Activated CD8-positive, alpha-beta T cell treated with anti-CD3 and anti-CD28 coated beads for 36 hours (primary cell): ENCODE results near the gene KLHL33. TPM values are rescaled to one million over a fixed set of nuclear protein-coding genes. Genes with fewer than 3 reads are reported as not detected.
"Not testable (repeated sequence)": the region's sequence is repeated elsewhere in the genome, so short reads cannot be mapped to it uniquely, and the experiment has no call there.

Experiments used
- ATAC-seq: fragments of 200-7000 bp; cut with Tn5 transposase; one replicate; pipeline ENCODE4 v1.10.0; 2021; ENCODE audit warnings: mild to moderate bottlenecking, moderate library complexity
- CTCF ChIA-PET: fragments of 350-600 bp; sonication (Branson Sonifier 250); formaldehyde crosslinking; loops from one replicate; lab custom pipeline; 2021; ENCODE audit warnings: antibody characterized with exemption; lab: Charles Lee
- POLR2A ChIA-PET: fragments of 350-600 bp; sonication (Branson Sonifier 250); formaldehyde crosslinking; loops from one replicate; lab custom pipeline; 2021; ENCODE audit warnings: antibody characterized with exemption; lab: Charles Lee
- DNase-seq: peaks from one replicate; pipeline ENCODE4 v3.0.0-alpha.2; 2020
- H3K27ac Mint-ChIP-seq: one replicate; pipeline ENCODE4 v1.8.0; 2021; ENCODE audit warnings: mild to moderate bottlenecking, mixed read lengths
- H3K27me3 Mint-ChIP-seq: one replicate; pipeline ENCODE4 v1.8.0; 2021; ENCODE audit warnings: mixed read lengths
- H3K36me3 Mint-ChIP-seq: one replicate; pipeline ENCODE4 v1.8.0; 2021; ENCODE audit warnings: low read depth, mixed read lengths
- H3K4me1 Mint-ChIP-seq: one replicate; pipeline ENCODE4 v1.8.0; 2021; ENCODE audit warnings: low read depth, mixed read lengths
- H3K4me3 Mint-ChIP-seq: one replicate; pipeline ENCODE4 v1.8.0; 2021; ENCODE audit warnings: mild to moderate bottlenecking, moderate library complexity, mixed read lengths
- H3K9me3 Mint-ChIP-seq: one replicate; pipeline ENCODE4 v1.8.0; 2021; ENCODE audit warnings: mixed read lengths
- CTCF ChIP-seq: fragments of 200-600 bp; IDR thresholded peaks from one replicate; pipeline ENCODE4 v1.8.0; 2022; ENCODE audit warnings: antibody characterized with exemption, mild to moderate bottlenecking
- intact Hi-C: fragments of 100-400 bp; cut with micrococcal nuclease; formaldehyde crosslinking; loops from one replicate; pipeline ENCODE4 v1.10.0; 2022
- total RNA-seq, 2 experiments: library from RNA; stranded (reverse); gene quantifications; one replicate each; pipeline ENCODE4 v1.2.3, GENCODE V29; 2021

Gene KLHL33
- total RNA-seq, 2 experiments from 2014 or later, result 0.54 to 0.59 TPM

DNA sequence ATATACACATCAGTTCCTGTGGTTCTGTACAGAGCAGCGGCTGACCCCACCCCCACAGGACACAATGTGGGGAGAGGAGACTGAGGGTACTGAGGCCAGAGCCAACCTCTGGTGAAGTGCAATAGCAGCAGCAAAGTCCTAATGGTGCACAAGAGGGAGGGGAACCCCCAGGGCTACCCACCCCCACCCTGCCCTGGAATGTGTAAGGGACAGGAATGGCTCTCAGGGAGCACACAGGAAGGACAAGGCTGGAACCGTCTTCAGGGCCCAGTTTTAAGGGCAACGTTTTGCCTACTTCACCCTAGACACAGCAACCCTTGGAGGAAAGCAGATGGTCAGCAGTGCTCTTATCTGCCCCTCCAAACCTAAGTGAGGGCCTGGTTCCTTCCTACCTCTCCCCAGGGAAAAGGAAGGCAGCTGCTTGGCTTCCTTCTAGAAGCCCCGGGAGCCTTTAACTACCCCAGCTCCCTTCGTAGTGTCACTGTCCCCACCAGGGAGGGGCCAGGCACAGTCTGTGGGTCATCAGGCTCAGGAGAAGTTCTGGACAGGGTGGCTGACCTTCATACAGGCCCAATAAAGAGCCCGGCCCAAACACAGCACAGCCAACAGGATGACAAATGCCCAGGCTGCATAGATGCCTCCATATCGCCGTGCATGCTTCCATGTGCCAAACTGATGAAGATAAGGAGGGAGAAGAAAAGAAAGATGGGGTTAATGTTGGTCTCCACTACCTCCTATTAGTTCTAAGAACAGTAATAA is 22.2 kb upstream of the KLHL33 start:
- DNase-seq (no peak), ATAC-seq (no peak)
- Mint-ChIP-seq H3K9me3 (no peaks in the 10 kb centered on the region), H3K4me3 (no peak overlapping the region), H3K36me3 (peaks cover 21% of the 10 kb centered on the region), H3K4me1 (peaks cover 26% of the 10 kb centered on the region), H3K27me3 (no peaks in the 10 kb centered on the region), H3K27ac (peak overlapping the region; percentile 40)
- CTCF ChIA-PET, result interaction anchor here (0.7 to 1.4 kb wide), 3 partner anchors 44 to 131 kb away, joined by 3 read pairs; no protein-coding TSS in a partner anchor
- TF ChIP-seq CTCF, result no peak
- intact Hi-C loops, result loop anchor here (5.0 kb wide), 1 partner anchor 154 kb away; no protein-coding TSS in a partner anchor
- POLR2A ChIA-PET, result interaction anchor here (1.0 to 1.4 kb wide), 3 partner anchors 9 to 225 kb away, joined by 3 to 6 read pairs (median 4); no protein-coding TSS in a partner anchor

DNA sequence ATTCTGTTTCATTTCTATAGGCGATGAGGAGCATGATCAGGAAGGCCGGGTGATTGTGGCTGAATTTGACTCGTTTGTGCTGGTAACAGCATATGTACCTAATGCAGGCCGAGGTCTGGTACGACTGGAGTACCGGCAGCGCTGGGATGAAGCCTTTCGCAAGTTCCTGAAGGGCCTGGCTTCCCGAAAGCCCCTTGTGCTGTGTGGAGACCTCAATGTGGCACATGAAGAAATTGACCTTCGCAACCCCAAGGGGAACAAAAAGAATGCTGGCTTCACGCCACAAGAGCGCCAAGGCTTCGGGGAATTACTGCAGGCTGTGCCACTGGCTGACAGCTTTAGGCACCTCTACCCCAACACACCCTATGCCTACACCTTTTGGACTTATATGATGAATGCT is 21.0 kb upstream of the KLHL33 start:
- intact Hi-C loops, result loop anchor here (5.0 kb wide), 1 partner anchor 155 kb away; no protein-coding TSS in a partner anchor
- DNase-seq, result no peak
- no peaks in the 10 kb centered on the region for H3K27me3 Mint-ChIP-seq
- H3K4me3 Mint-ChIP-seq, result no peak overlapping the region
- peaks cover 31% of the 10 kb centered on the region for H3K36me3 Mint-ChIP-seq
- ChIA-PET POLR2A (interaction anchor here (0.7 to 5.0 kb wide), 7 partner anchors 13 to 114 kb away, joined by 3 to 43 read pairs (median 3); partner anchors contain the start of genes PARP2, PNP and TEP1), CTCF (interaction anchor here (1.2 to 9.2 kb wide), 2 partner anchors 42 to 130 kb away, joined by 3 to 72 read pairs; partner anchors contain the start of gene TEP1)
- H3K4me1 Mint-ChIP-seq, result peaks cover 28% of the 10 kb centered on the region
- H3K27ac Mint-ChIP-seq, result no peak overlapping the region
- H3K9me3 Mint-ChIP-seq, result no peaks in the 10 kb centered on the region
- ATAC-seq, result no peak
- TF ChIP-seq CTCF, result no peak

DNA sequence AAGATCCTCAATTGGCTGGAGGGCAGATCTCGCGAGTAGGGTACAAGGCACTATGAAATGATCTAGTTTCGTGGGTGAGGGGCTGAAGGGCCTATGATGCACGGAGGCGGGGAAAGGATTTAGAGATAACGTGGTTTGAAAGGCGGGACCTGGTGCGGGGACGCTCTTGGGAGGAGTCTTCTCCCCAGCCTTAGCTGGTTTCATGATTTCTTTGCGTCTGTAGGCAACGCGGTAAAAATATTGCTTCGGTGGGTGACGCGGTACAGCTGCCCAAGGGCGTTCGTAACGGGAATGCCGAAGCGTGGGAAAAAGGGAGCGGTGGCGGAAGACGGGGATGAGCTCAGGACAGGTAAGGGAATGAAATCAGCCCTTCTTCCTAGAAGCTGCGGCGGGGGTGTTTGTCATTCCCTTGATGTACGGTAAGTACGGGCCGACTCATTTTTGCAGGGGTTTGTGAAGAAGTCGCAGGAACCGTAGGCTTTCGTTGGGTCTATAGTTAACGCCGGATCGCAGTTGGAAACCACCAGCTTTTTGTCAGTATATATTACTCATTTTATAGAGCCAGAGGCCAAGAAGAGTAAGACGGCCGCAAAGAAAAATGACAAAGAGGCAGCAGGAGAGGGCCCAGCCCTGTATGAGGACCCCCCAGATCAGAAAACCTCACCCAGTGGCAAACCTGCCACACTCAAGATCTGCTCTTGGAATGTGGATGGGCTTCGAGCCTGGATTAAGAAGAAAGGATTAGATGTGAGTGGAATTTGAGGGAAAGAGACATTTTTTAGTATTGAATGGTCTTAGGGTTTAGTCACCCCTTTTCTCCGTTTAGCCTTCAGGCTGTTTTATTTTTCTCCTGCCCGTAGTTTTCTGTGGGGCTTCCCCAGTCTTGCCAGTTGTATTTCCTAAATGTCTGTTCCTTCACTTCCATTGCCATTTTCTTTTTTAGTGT is 19.7 kb upstream of the KLHL33 start:
- H3K27me3 Mint-ChIP-seq, result no peaks in the 10 kb centered on the region
- ATAC-seq, result peak; percentile 65
- intact Hi-C loops, result loop anchor here (2.0 to 5.0 kb wide), 2 partner anchors 43 to 157 kb away; partner anchors contain the start of gene TEP1
- no peak for TF ChIP-seq CTCF
- POLR2A ChIA-PET, result interaction anchor here (0.5 to 5.0 kb wide), 30 partner anchors 8 to 646 kb away, joined by 3 to 43 read pairs (median 5); partner anchors contain the start of genes PARP2, PNP, TEP1 and TMEM253
- no peaks in the 10 kb centered on the region for H3K9me3 Mint-ChIP-seq
- H3K4me3 Mint-ChIP-seq, result no peak overlapping the region
- CTCF ChIA-PET, result interaction anchor here (0.6 to 9.2 kb wide), 10 partner anchors 14 to 235 kb away, joined by 3 to 72 read pairs (median 4); partner anchors contain the start of genes CCNB1IP1, PARP2 and TEP1
- H3K36me3 Mint-ChIP-seq, result peaks cover 35% of the 10 kb centered on the region
- no peak overlapping the region for H3K27ac Mint-ChIP-seq
- H3K4me1 Mint-ChIP-seq, result peaks cover 26% of the 10 kb centered on the region
- peak; percentile 48 for DNase-seq

GRCh38 chr14:20454516-20455354 is 18.8 kb upstream of the KLHL33 start, which contains the start of the genes APEX1 and OSGEP:
Gene APEX1 (plus strand): TSS chr14:20455226. CDS start chr14:20455646, 420 bp downstream.
Gene OSGEP (minus strand): TSS chr14:20454812. CDS start chr14:20454683, 129 bp downstream.
- H3K27ac Mint-ChIP-seq, result no peak within 1 kb of the TSS
- ATAC-seq (peak; percentile 91), DNase-seq (peak; percentile 99)
- no peak for TF ChIP-seq CTCF
- ChIA-PET CTCF (interaction anchor here (0.6 to 9.2 kb wide), 10 partner anchors 13 to 236 kb away, joined by 3 to 72 read pairs (median 4); partner anchors contain the start of genes CCNB1IP1, PARP2 and TEP1), POLR2A (interaction anchor here (0.5 to 5.0 kb wide), 27 partner anchors 9 to 647 kb away, joined by 3 to 43 read pairs (median 6); partner anchors contain the start of genes PARP2, PNP, TEP1 and TMEM253)
- no peak within 1 kb of the TSS for H3K4me3 Mint-ChIP-seq
- intact Hi-C loops, result loop anchor here (2.0 to 5.0 kb wide), 2 partner anchors 42 to 158 kb away; partner anchors contain the start of gene TEP1
- no peaks in the 10 kb centered on the region for H3K27me3 Mint-ChIP-seq
- peaks cover 19% of the 10 kb centered on the region for H3K4me1 Mint-ChIP-seq
- peaks cover 32% of the 10 kb centered on the region for H3K36me3 Mint-ChIP-seq
- no peaks in the 10 kb centered on the region for H3K9me3 Mint-ChIP-seq

- POLR2A ChIA-PET, result interaction anchor here (1.0 to 5.0 kb wide), 3 partner anchors 17 to 110 kb away, joined by 6 to 43 read pairs (median 21); partner anchors contain the start of genes PARP2 and TEP1
- H3K4me1 Mint-ChIP-seq, result peaks cover 12% of the 10 kb centered on the region
Measured at GRCh38 chr14:20452831-20453230, 16.9 kb upstream of the KLHL33 start.

More at GRCh38 chr14:20452831-20453230, 16.9 kb upstream of the KLHL33 start:
- Mint-ChIP-seq H3K4me3 (peak overlapping the region; percentile 49), H3K36me3 (peaks cover 39% of the 10 kb centered on the region), H3K27ac (peak overlapping the region; percentile 18)
- CTCF ChIA-PET, result interaction anchor here (1.0 to 9.2 kb wide), 4 partner anchors 9 to 42 kb away, joined by 3 to 72 read pairs (median 3); partner anchors contain the start of genes PIP4P1 and TEP1
- H3K9me3 Mint-ChIP-seq, intact Hi-C loops, ATAC-seq, DNase-seq, H3K27me3 Mint-ChIP-seq: not testable (repeated sequence)
